K562 (cell line): ENCODE measurements around the gene SPATA33. TPM values are rescaled to one million over a fixed set of nuclear protein-coding genes. Genes with fewer than 3 reads are reported as not detected.
A peak's percentile ranks its signal among the peaks of the same experiment; 100 is the strongest.

ENCODE experiments used
- BRF1 ChIP-seq: IDR thresholded peaks from 3 replicates; pipeline ENCODE4 v1.6.1; 2011; ENCODE audit warnings: borderline replicate concordance, mild to moderate bottlenecking; ENCODE audit not compliant: insufficient read length; ENCODE audit errors: extremely low read depth
- FOSL1 ChIP-seq: fragments of 200-800 bp; sonication (Bioruptor generic); conservative IDR thresholded peaks from 2 replicates; pipeline ENCODE4 v1.6.1; 2016; ENCODE audit warnings: missing genetic modification characterization, missing compliant biosample characterization
- FOXP1 ChIP-seq: sonication (generic); formaldehyde crosslinking; IDR thresholded peaks from 2 replicates; pipeline ENCODE4 v1.8.0; 2022; ENCODE audit warnings: mild to moderate bottlenecking, missing genetic modification reagents
- HDGF ChIP-seq: fragments of 450-650 bp; IDR thresholded peaks from 2 replicates; pipeline ENCODE4 v1.6.1; 2016
- HNRNPLL ChIP-seq: fragments of 200-400 bp; formaldehyde crosslinking; IDR thresholded peaks from 2 replicates; pipeline ENCODE4 v1.6.1; 2017; ENCODE audit warnings: low read length, low read depth, mild to moderate bottlenecking; ENCODE audit not compliant: poor library complexity, severe bottlenecking
- KAT8 ChIP-seq: fragments of 450-650 bp; IDR thresholded peaks from 2 replicates; pipeline ENCODE4 v1.6.1; 2016; ENCODE audit warnings: low read depth, mild to moderate bottlenecking
- MCM3 ChIP-seq: fragments of 450-650 bp; IDR thresholded peaks from 2 replicates; pipeline ENCODE4 v1.6.1; 2016
- MXI1 ChIP-seq: IDR thresholded peaks from 2 replicates; pipeline ENCODE4 v1.6.1; 2011; ENCODE audit warnings: low read depth, mild to moderate bottlenecking, improper control_type of control experiment, low read length
- NFE2 ChIP-seq: IDR thresholded peaks from 2 replicates; pipeline ENCODE4 v1.6.1; 2014; ENCODE audit warnings: antibody characterized with exemption, low read depth
- POLR2AphosphoS2 ChIP-seq: IDR thresholded peaks from 2 replicates; pipeline ENCODE4 v1.6.1; 2012; ENCODE audit warnings: low read length, improper control_type of control experiment
- U2AF1 ChIP-seq: fragments of 200-400 bp; formaldehyde crosslinking; optimal IDR thresholded peaks from 2 replicates; pipeline ENCODE3; 2017; ENCODE audit warnings: mild to moderate bottlenecking, low read depth, low read length, moderate library complexity
- XRCC3 ChIP-seq: fragments of 450-650 bp; IDR thresholded peaks from 2 replicates; pipeline ENCODE4 v1.6.1; 2017; ENCODE audit warnings: mild to moderate bottlenecking, moderate library complexity
- ZFP1 ChIP-seq: fragments of 450-650 bp; formaldehyde crosslinking; IDR thresholded peaks from 2 replicates; pipeline ENCODE4 v1.4.0; 2020; ENCODE audit warnings: mild to moderate bottlenecking, mixed read lengths
- ZKSCAN3 ChIP-seq: fragments of 250-450 bp; sonication (Bioruptor Pico); IDR thresholded peaks from 2 replicates; pipeline ENCODE4 v1.4.0; 2020
- ZNF436 ChIP-seq: fragments of 250-450, 450-650 bp; sonication (Bioruptor Pico); formaldehyde crosslinking; IDR thresholded peaks from 2 replicates; pipeline ENCODE4 v1.7.0; 2020; ENCODE audit warnings: mild to moderate bottlenecking
- ZNF830 ChIP-seq: fragments of 250-450 bp; sonication (Bioruptor Pico); IDR thresholded peaks from 2 replicates; pipeline ENCODE4 v1.5.0; 2021; ENCODE audit warnings: mild to moderate bottlenecking
- polyA plus RNA-seq, 8 experiments: library from polyadenylated mRNA; depleted of rRNA in 4 of 8; stranded (reverse) in 5 of 8; unstranded in 3 of 8; fragments of >200 nt; fragmentation: Nextera tagmentation in 2 of 8; fragmentation: Illumina TruSeq in 1 of 8; extraction: Ambion mirVana in 2 of 8; extraction: Trizol in 1 of 8; gene quantifications; 2 replicates each; pipeline versions ENCODE4 v1.2.1 to v1.2.3, GENCODE V29; 2011 to 2014; ENCODE audit warnings: inconsistent platforms in 1 of 8, missing spikeins in 1 of 8
- total RNA-seq, 7 experiments: library from RNA; depleted of rRNA in 6 of 7; stranded (reverse); fragments of >200 nt in 6 of 7; fragmentation: Illumina TruSeq in 2 of 7; extraction: Trizol in 2 of 7; gene quantifications; 2 replicates each; pipeline versions ENCODE4 v1.2.1 to v1.2.3, GENCODE V29; 2011 to 2021; ENCODE audit warnings: low replicate concordance in 1 of 7
- TF ChIP-seq, protein P1 (sequence below), 2 experiments: fragments of 450-650 bp in 1 of 2; IDR thresholded peaks; 2 replicates each; pipeline ENCODE4 v1.6.1; 2011 to 2017; ENCODE audit warnings: low read depth in 2 of 2, antibody characterized with exemption in 1 of 2, borderline replicate concordance in 1 of 2, low read length in 1 of 2, mild to moderate bottlenecking in 1 of 2, mixed read lengths in 1 of 2; ENCODE audit not compliant: control insufficient read depth in 1 of 2
- TF ChIP-seq, protein P2 (sequence below): sonication (generic); formaldehyde crosslinking; IDR thresholded peaks from 2 replicates; pipeline ENCODE4 v1.8.1; 2022; ENCODE audit warnings: missing genetic modification reagents
- TF ChIP-seq, protein P3 (sequence below): fragments of 250-450 bp; sonication (Bioruptor Pico); IDR thresholded peaks from 2 replicates; pipeline ENCODE4 v1.5.0; 2021
- TF ChIP-seq, protein P4 (sequence below): fragments of 450-650 bp; formaldehyde crosslinking; IDR thresholded peaks from 2 replicates; pipeline ENCODE4 v1.4.0; 2020; ENCODE audit warnings: mild to moderate bottlenecking, moderate library complexity
- TF ChIP-seq, protein P5 (sequence below): fragments of 450-650 bp; formaldehyde crosslinking; IDR thresholded peaks from 2 replicates; pipeline ENCODE4 v1.4.0; 2022; ENCODE audit warnings: mild to moderate bottlenecking, moderate library complexity

Gene SPATA33
- total and polyA plus RNA-seq, 9 of the 15 experiments (the other 6 are each of a cell fraction or from before 2014, with no cell fraction given): 4.0 to 20.0 (median 11.8) TPM

DNA sequence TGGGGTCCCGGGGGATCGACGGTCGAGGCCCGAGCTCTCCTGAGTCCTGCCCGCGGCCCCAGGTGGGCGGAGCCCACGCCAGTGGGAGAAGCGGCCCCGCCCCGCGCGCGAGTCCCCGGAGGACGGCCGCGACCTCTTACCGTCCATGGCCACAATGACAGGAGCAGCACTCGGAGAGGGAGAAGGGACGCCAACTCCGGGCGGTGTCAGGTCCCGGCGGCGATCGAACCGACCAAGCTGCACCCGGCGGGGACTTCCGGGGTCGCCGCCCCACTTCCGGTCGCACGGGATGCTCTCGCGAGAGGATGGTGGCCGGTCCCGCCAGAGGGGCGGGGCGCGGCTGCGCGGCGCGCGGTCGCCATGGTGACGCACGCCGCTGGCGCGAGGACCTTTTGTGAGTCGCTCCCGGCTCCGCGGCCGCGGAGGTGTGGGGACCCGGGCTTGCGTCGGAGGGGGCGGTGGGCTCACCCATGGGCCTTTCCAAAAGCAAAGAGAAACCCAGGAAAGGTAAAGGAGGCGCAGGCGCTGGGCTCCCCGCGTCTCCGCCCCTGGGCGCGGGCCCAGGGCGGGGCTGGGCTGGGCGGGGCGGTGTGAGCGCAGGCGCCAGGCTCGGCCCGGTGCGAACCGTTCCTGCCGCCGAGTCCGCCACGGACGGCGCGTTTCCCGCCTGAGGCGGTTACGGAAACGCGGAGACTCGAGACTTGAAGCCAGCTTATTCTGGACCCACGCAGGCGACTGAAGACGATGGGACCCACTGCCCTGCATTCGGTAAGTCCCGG lies at the start of gene SPATA33, which contains the start of gene CHMP1A (continued):
- TF ChIP-seq, protein P1, sequence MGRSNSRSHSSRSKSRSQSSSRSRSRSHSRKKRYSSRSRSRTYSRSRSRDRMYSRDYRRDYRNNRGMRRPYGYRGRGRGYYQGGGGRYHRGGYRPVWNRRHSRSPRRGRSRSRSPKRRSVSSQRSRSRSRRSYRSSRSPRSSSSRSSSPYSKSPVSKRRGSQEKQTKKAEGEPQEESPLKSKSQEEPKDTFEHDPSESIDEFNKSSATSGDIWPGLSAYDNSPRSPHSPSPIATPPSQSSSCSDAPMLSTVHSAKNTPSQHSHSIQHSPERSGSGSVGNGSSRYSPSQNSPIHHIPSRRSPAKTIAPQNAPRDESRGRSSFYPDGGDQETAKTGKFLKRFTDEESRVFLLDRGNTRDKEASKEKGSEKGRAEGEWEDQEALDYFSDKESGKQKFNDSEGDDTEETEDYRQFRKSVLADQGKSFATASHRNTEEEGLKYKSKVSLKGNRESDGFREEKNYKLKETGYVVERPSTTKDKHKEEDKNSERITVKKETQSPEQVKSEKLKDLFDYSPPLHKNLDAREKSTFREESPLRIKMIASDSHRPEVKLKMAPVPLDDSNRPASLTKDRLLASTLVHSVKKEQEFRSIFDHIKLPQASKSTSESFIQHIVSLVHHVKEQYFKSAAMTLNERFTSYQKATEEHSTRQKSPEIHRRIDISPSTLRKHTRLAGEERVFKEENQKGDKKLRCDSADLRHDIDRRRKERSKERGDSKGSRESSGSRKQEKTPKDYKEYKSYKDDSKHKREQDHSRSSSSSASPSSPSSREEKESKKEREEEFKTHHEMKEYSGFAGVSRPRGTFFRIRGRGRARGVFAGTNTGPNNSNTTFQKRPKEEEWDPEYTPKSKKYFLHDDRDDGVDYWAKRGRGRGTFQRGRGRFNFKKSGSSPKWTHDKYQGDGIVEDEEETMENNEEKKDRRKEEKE (IDR thresholded peaks at IDR 0.05; ENCODE audit: borderline replicate concordance in 1 of 2, control insufficient read depth in 1 of 2, low read depth in 2 of 2, low read length in 1 of 2): no peak
- TF ChIP-seq FOXP1 (no peak), MXI1 (peak; percentile 92), ZNF436 (CRISPR knock-in tag) (no peak), ZNF830 (no peak), XRCC3 (no peak), KAT8 (no peak), HNRNPLL (peak; percentile 97), MCM3 (no peak), NFE2 (no peak), FOSL1 (no peak), POLR2AphosphoS2 (no peak), HDGF (no peak), ZFP1 (CRISPR knock-in tag) (no peak), ZKSCAN3 (CRISPR knock-in tag) (no peak), BRF1 (no peak), U2AF1 (no peak)
- TF ChIP-seq, protein P2, sequence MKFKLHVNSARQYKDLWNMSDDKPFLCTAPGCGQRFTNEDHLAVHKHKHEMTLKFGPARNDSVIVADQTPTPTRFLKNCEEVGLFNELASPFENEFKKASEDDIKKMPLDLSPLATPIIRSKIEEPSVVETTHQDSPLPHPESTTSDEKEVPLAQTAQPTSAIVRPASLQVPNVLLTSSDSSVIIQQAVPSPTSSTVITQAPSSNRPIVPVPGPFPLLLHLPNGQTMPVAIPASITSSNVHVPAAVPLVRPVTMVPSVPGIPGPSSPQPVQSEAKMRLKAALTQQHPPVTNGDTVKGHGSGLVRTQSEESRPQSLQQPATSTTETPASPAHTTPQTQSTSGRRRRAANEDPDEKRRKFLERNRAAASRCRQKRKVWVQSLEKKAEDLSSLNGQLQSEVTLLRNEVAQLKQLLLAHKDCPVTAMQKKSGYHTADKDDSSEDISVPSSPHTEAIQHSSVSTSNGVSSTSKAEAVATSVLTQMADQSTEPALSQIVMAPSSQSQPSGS: no peak
- TF ChIP-seq, protein P3, sequence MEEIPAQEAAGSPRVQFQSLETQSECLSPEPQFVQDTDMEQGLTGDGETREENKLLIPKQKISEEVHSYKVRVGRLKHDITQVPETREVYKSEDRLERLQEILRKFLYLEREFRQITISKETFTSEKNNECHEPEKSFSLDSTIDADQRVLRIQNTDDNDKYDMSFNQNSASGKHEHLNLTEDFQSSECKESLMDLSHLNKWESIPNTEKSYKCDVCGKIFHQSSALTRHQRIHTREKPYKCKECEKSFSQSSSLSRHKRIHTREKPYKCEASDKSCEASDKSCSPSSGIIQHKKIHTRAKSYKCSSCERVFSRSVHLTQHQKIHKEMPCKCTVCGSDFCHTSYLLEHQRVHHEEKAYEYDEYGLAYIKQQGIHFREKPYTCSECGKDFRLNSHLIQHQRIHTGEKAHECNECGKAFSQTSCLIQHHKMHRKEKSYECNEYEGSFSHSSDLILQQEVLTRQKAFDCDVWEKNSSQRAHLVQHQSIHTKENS (CRISPR knock-in tag): no peak
- TF ChIP-seq, protein P4, sequence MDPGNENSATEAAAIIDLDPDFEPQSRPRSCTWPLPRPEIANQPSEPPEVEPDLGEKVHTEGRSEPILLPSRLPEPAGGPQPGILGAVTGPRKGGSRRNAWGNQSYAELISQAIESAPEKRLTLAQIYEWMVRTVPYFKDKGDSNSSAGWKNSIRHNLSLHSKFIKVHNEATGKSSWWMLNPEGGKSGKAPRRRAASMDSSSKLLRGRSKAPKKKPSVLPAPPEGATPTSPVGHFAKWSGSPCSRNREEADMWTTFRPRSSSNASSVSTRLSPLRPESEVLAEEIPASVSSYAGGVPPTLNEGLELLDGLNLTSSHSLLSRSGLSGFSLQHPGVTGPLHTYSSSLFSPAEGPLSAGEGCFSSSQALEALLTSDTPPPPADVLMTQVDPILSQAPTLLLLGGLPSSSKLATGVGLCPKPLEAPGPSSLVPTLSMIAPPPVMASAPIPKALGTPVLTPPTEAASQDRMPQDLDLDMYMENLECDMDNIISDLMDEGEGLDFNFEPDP (CRISPR knock-in tag): no peak
- TF ChIP-seq, protein P5, sequence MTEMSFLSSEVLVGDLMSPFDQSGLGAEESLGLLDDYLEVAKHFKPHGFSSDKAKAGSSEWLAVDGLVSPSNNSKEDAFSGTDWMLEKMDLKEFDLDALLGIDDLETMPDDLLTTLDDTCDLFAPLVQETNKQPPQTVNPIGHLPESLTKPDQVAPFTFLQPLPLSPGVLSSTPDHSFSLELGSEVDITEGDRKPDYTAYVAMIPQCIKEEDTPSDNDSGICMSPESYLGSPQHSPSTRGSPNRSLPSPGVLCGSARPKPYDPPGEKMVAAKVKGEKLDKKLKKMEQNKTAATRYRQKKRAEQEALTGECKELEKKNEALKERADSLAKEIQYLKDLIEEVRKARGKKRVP (CRISPR knock-in tag): 0 out of 2 replicates have a peak, but pooled peaks have one; percentile 12
